Measurements from ENCODE around the gene BACE2. TPM values are rescaled to one million over a fixed set of nuclear protein-coding genes. Genes with fewer than 3 reads are reported as not detected.

Gene BACE2
- total RNA-seq, 1 experiment from 2014 or later: 40.8 TPM

DNA sequence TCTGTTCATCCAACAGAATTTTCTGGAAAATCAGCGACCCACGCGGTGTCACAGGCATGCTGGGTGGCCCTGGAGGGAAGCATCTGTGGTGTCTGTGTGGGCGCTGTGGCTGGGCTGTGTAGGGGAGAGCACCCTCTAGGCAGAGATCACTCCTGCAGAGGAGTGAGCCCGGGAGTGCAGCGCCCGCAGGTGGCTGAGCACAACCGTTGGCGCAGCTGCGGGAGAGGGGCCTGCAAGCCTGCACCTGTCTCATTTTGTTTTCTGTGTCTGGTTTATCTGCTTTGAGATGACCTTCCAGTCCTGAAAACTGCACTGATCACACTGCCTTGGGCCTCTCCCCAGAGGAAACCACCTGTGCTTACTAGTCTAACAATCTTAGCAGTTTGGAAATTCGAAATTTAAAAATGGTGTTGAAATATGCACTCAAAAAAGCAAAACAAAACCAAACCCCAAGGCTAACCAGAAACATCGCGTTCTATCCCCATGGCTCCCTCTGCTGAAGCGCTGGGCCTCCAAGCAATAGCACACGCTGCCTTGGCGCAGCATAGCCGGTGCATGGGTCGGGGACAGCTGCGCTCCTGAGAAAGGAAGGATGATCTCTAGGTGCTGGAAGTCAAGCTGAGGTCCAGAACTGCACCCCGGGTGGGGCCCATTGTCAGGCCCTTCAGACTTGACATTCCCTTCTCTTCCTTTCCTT is 153.4 kb downstream of the BACE2 start:
- H3K36me3 ChIP-seq (ENCODE audit: low read depth): no peaks in the 10 kb centered on the region
- DNase-seq: no peak
- H3K4me1 ChIP-seq (replicated peaks; ENCODE audit: insufficient read depth): no peaks in the 10 kb centered on the region
- H3K27ac ChIP-seq: no peak overlapping the region
- no peaks in the 10 kb centered on the region for H4K20me1 ChIP-seq (ENCODE audit: insufficient read depth)
- no peak overlapping the region for H3K4me3 ChIP-seq
- intact Hi-C loops (cut with micrococcal nuclease; ENCODE audit: unreplicated experiment): no loop called here
- BruUV-seq (replicated peaks): no TSS peak
- no peaks in the 10 kb centered on the region for H3K9me3 ChIP-seq (ENCODE audit: insufficient read depth, low read depth)
- H3K4me2 ChIP-seq: no peak overlapping the region
- no peaks in the 10 kb centered on the region for H3F3A ChIP-seq (ENCODE audit: insufficient read depth, low read depth)
- 0 out of 2 replicates have a peak, but pooled peaks cover under 1% of the 10 kb centered on the region for H3K27me3 ChIP-seq (ENCODE audit: insufficient read depth, low read depth)
- H3K79me2 ChIP-seq (ENCODE audit: low read depth): no peaks in the 10 kb centered on the region
- ChIA-PET POLR2A (ENCODE audit: unreplicated experiment) (no interaction called here), CTCF (no interaction called here)
- H2AFZ ChIP-seq: no peak overlapping the region
- TF ChIP-seq, protein P1, sequence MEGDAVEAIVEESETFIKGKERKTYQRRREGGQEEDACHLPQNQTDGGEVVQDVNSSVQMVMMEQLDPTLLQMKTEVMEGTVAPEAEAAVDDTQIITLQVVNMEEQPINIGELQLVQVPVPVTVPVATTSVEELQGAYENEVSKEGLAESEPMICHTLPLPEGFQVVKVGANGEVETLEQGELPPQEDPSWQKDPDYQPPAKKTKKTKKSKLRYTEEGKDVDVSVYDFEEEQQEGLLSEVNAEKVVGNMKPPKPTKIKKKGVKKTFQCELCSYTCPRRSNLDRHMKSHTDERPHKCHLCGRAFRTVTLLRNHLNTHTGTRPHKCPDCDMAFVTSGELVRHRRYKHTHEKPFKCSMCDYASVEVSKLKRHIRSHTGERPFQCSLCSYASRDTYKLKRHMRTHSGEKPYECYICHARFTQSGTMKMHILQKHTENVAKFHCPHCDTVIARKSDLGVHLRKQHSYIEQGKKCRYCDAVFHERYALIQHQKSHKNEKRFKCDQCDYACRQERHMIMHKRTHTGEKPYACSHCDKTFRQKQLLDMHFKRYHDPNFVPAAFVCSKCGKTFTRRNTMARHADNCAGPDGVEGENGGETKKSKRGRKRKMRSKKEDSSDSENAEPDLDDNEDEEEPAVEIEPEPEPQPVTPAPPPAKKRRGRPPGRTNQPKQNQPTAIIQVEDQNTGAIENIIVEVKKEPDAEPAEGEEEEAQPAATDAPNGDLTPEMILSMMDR (conservative IDR thresholded peaks at IDR 0.05): no peak
- TF ChIP-seq EZH2 (IDR thresholded peaks at IDR 0.05; ENCODE audit: low read depth): no peak
- H3K9me2 ChIP-seq (ENCODE audit: insufficient read depth): no peaks in the 10 kb centered on the region

DNA sequence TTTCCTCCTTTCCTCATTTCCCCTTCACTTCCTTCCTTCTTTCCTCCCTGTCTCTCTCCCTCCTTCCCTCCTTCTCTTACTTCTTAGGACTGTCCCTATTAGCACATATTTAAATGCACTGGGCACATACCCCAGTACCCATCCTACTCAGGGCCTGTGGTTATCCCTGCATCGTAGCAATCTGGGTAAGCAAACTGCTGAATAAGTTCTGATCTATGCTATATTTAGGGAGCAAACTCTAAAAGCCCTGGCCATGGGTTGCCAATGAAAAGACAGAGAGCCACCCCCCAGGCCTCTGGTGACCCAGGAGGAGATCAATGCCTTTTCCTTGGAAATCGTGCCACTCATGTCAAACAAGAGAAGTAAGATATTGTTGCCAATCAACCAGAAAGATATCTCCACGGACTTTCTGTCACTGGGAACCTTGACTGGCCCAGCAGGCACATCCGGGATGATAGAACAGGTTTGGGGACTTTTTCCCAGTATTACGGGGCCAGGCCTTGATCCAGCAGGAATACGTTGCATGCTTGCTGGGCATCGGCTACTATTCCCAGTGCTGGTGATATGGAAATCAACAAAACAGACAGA is 154.0 kb downstream of the BACE2 start:
- Histone ChIP-seq H3K27me3 (ENCODE audit: insufficient read depth, low read depth) (no peaks in the 10 kb centered on the region), H3K36me3 (ENCODE audit: low read depth) (no peaks in the 10 kb centered on the region), H3K4me1 (replicated peaks; ENCODE audit: insufficient read depth) (no peaks in the 10 kb centered on the region), H3K27ac (no peak overlapping the region), H4K20me1 (ENCODE audit: insufficient read depth) (no peaks in the 10 kb centered on the region), H2AFZ (no peak overlapping the region), H3K4me2 (no peak overlapping the region), H3F3A (ENCODE audit: insufficient read depth, low read depth) (no peaks in the 10 kb centered on the region), H3K4me3 (no peak overlapping the region), H3K9me2 (ENCODE audit: insufficient read depth) (no peaks in the 10 kb centered on the region), H3K79me2 (ENCODE audit: low read depth) (no peaks in the 10 kb centered on the region), H3K9me3 (ENCODE audit: insufficient read depth, low read depth) (no peaks in the 10 kb centered on the region)
- TF ChIP-seq, protein P1 (conservative IDR thresholded peaks at IDR 0.05): no peak
- no peak for TF ChIP-seq EZH2 (IDR thresholded peaks at IDR 0.05; ENCODE audit: low read depth)
- ChIA-PET POLR2A (ENCODE audit: unreplicated experiment) (no interaction called here), CTCF (no interaction called here)
- BruUV-seq (replicated peaks): no TSS peak
- intact Hi-C loops (cut with micrococcal nuclease; ENCODE audit: unreplicated experiment): no loop called here
- DNase-seq: no peak

DNA sequence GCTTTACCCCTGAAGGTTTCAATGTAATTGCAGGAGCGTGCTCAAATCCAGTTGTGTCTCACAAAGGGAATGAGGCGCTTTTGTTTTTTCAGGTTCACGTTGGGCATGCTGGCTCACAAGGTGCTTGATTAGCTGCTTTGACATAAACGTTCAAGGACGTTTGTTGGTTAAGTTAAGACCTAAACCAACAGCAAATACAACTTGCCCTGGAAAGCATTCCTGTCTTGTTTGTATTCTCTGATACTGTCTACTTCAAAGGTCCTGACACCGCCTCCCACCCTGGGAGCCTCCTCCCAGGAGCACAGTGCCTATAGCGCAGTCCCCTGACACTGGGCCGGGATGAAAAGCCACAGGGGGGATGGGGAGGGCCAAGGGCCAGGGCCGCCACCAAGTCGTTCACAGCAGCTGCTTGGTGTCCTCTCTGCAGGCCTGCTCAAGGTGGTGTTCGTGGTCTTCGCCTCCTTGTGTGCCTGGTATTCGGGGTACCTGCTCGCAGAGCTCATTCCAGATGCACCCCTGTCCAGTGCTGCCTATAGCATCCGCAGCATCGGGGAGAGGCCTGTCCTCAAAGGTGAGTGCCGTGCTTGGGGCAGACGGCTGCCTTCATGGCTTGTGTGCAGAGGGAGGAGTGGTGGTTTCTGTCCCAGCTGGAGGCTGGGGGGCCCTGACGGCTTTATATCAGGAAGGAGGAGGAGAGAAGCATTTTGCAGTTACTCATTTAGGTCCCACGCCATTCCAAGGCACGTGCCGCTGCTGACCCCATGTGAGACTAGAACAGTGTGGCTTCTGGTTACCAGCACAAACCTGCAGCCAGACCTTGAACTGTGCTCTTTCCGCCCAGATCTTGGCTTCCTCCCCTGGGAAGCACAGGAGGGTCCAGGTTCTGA is 154.8 kb downstream of the BACE2 start:
- Histone ChIP-seq H2AFZ (no peak overlapping the region), H3K36me3 (ENCODE audit: low read depth) (no peaks in the 10 kb centered on the region)

More for the DNA sequence above, 154.8 kb downstream of the BACE2 start:
- Histone ChIP-seq H3K27me3 (ENCODE audit: insufficient read depth, low read depth) (no peaks in the 10 kb centered on the region), H4K20me1 (ENCODE audit: insufficient read depth) (no peaks in the 10 kb centered on the region), H3F3A (ENCODE audit: insufficient read depth, low read depth) (no peaks in the 10 kb centered on the region), H3K4me2 (no peak overlapping the region), H3K4me3 (no peak overlapping the region), H3K27ac (no peak overlapping the region), H3K79me2 (ENCODE audit: low read depth) (no peaks in the 10 kb centered on the region), H3K9me2 (ENCODE audit: insufficient read depth) (no peaks in the 10 kb centered on the region), H3K4me1 (replicated peaks; ENCODE audit: insufficient read depth) (no peaks in the 10 kb centered on the region), H3K9me3 (ENCODE audit: insufficient read depth, low read depth) (no peaks in the 10 kb centered on the region)
- TF ChIP-seq EZH2 (IDR thresholded peaks at IDR 0.05; ENCODE audit: low read depth): no peak
- TF ChIP-seq, protein P1 (conservative IDR thresholded peaks at IDR 0.05): no peak
- CTCF ChIA-PET: no interaction called here
- BruUV-seq (replicated peaks): no TSS peak
- POLR2A ChIA-PET (ENCODE audit: unreplicated experiment): interaction anchor here (0.6 kb wide), 1 partner anchor 105 kb away, joined by 6 read pairs; no protein-coding TSS in a partner anchor
- intact Hi-C loops (cut with micrococcal nuclease; ENCODE audit: unreplicated experiment): no loop called here
- DNase-seq: no peak
